Naive thymus-derived CD4-positive, alpha-beta T cell (primary cell): Measurements from ENCODE around the gene POLR3K. TPM values are rescaled to one million over a fixed set of nuclear protein-coding genes. Genes with fewer than 3 reads are reported as not detected.
A peak's percentile ranks its signal among the peaks of the same experiment; 100 is the strongest.
"Not testable (repeated sequence)": the region's sequence is repeated elsewhere in the genome, so short reads cannot be mapped to it uniquely, and the experiment has no call there.

Experiments
- ATAC-seq: fragments of 150-1000 bp; cut with Tn5 transposase; 2 replicates; pipeline ENCODE4 v1.10.0; 2021; ENCODE audit warnings: mild to moderate bottlenecking, moderate library complexity
- CTCF ChIA-PET: fragments of 350-600 bp; sonication (Branson Sonifier 250); formaldehyde crosslinking; loops from one replicate; lab custom pipeline; 2021; ENCODE audit warnings: antibody characterized with exemption; lab: Charles Lee
- POLR2A ChIA-PET: fragments of 350-600 bp; sonication (Branson Sonifier 250); formaldehyde crosslinking; loops from one replicate; lab custom pipeline; 2021; ENCODE audit warnings: antibody characterized with exemption, inconsistent platforms; lab: Charles Lee
- DNase-seq, 9 donors: peaks; one replicate each; pipeline versions ENCODE4 v3.0.0 to v3.0.0-alpha.2; 2020 to 2022; ENCODE audit warnings: mixed read lengths in 1 of 9
- H3K27ac ChIP-seq: one replicate; pipeline ENCODE4 v1.7.0; 2013; ENCODE audit warnings: mild to moderate bottlenecking, low read depth, low read length, moderate library complexity
- H3K27me3 ChIP-seq, 2 donors: one replicate each; pipeline ENCODE4 v1.7.0; 2013; ENCODE audit warnings: low read length in 2 of 2, mild to moderate bottlenecking in 2 of 2, moderate library complexity in 2 of 2; ENCODE audit not compliant: control insufficient read depth in 2 of 2, insufficient read depth in 2 of 2
- H3K36me3 ChIP-seq, 3 experiments: 1 replicate in 2 of 3; 2 replicates in 1 of 3; pipeline ENCODE4 v1.7.0; 2013; ENCODE audit warnings: low read length in 3 of 3, mild to moderate bottlenecking in 3 of 3, moderate library complexity in 1 of 3; ENCODE audit not compliant: insufficient read depth in 3 of 3, control insufficient read depth in 2 of 3
- H3K4me1 ChIP-seq, 2 donors: one replicate each; pipeline ENCODE4 v1.7.0; 2013; ENCODE audit warnings: low read length in 2 of 2, mild to moderate bottlenecking in 2 of 2, moderate library complexity in 1 of 2; ENCODE audit not compliant: control insufficient read depth in 2 of 2, insufficient read depth in 2 of 2
- H3K4me3 ChIP-seq: 2 replicates; pipeline ENCODE4 v1.7.0; 2013; ENCODE audit warnings: mild to moderate bottlenecking, low read length
- H3K9me3 ChIP-seq, 3 experiments: 1 replicate in 2 of 3; 2 replicates in 1 of 3; pipeline ENCODE4 v1.7.0; 2013; ENCODE audit warnings: low read length in 3 of 3; ENCODE audit not compliant: control insufficient read depth in 2 of 3
- H3K27ac Mint-ChIP-seq, 9 donors: one replicate each; pipeline ENCODE4 v1.8.0; 2020 to 2022; ENCODE audit warnings: mixed read lengths in 9 of 9, mild to moderate bottlenecking in 8 of 9, moderate library complexity in 5 of 9, inconsistent platforms in 2 of 9
- H3K27me3 Mint-ChIP-seq, 5 donors: one replicate each; pipeline ENCODE4 v1.8.0; 2021 to 2022; ENCODE audit warnings: mixed read lengths in 5 of 5, mild to moderate bottlenecking in 1 of 5
- H3K36me3 Mint-ChIP-seq, 5 donors: one replicate each; pipeline ENCODE4 v1.8.0; 2020 to 2022; ENCODE audit warnings: mixed read lengths in 5 of 5, mild to moderate bottlenecking in 3 of 5, inconsistent platforms in 1 of 5
- H3K4me1 Mint-ChIP-seq, 7 donors: one replicate each; pipeline ENCODE4 v1.8.0; 2020 to 2022; ENCODE audit warnings: mixed read lengths in 7 of 7, mild to moderate bottlenecking in 3 of 7, inconsistent platforms in 1 of 7
- H3K4me3 Mint-ChIP-seq, 10 donors: one replicate each; pipeline ENCODE4 v1.8.0; 2020 to 2022; ENCODE audit warnings: mild to moderate bottlenecking in 10 of 10, mixed read lengths in 10 of 10, moderate library complexity in 6 of 10, inconsistent platforms in 2 of 10
- H3K9me3 Mint-ChIP-seq, 11 donors: one replicate each; pipeline ENCODE4 v1.8.0; 2020 to 2022; ENCODE audit warnings: mixed read lengths in 11 of 11, mild to moderate bottlenecking in 4 of 11, inconsistent platforms in 1 of 11, moderate library complexity in 1 of 11
- intact Hi-C, 2 donors: fragments of 100-400 bp; cut with micrococcal nuclease; formaldehyde crosslinking; loops; one replicate each; pipeline ENCODE4 v1.15.1; 2023
- microRNA-seq: library from miRNA; unstranded; fragments of <30 nt; microRNA quantifications from one replicate; pipeline ENCODE4 v1.2.0, GENCODE V29; 2022; ENCODE audit warnings: borderline microRNAs expressed
- polyA plus RNA-seq, 2 donors: library from polyadenylated mRNA; unstranded; fragments of 300-500 nt; fragmentation: Illumina TruSeq; gene quantifications; one replicate each; pipeline ENCODE4 v1.2.3, GENCODE V29; 2021
- total RNA-seq, 6 experiments: library from RNA in 5 of 6; stranded (reverse) in 5 of 6; gene quantifications; 1 replicate in 5 of 6; 2 replicates in 1 of 6; pipeline ENCODE4 v1.2.3 and lab custom pipeline; 2021 to 2026

The POLR3K gene
- total and polyA plus RNA-seq, 7 experiments from 2014 or later = 8.5 to 45.4 (median 19.0) TPM

GRCh38 chr16:24151-24550 is 29.3 kb downstream of the POLR3K start:
- H3K27ac Mint-ChIP-seq, POLR2A ChIA-PET, H3K9me3 ChIP-seq, H3K27me3 Mint-ChIP-seq, H3K27ac ChIP-seq, H3K9me3 Mint-ChIP-seq, H3K4me3 ChIP-seq, ATAC-seq, intact Hi-C loops, H3K4me1 Mint-ChIP-seq, H3K4me3 Mint-ChIP-seq, DNase-seq, CTCF ChIA-PET, H3K36me3 ChIP-seq, H3K36me3 Mint-ChIP-seq, H3K27me3 ChIP-seq, H3K4me1 ChIP-seq: not testable (repeated sequence)

- H3K9me3 Mint-ChIP-seq, H3K27ac Mint-ChIP-seq, CTCF ChIA-PET, H3K36me3 Mint-ChIP-seq, H3K4me1 Mint-ChIP-seq, H3K27me3 Mint-ChIP-seq, H3K4me3 ChIP-seq, POLR2A ChIA-PET, H3K9me3 ChIP-seq, H3K27ac ChIP-seq, intact Hi-C loops, DNase-seq, H3K4me1 ChIP-seq, H3K4me3 Mint-ChIP-seq, H3K27me3 ChIP-seq, H3K36me3 ChIP-seq, ATAC-seq: not testable (repeated sequence)
Measured at GRCh38 chr16:20886-21285, 32.5 kb downstream of the POLR3K start.

DNA sequence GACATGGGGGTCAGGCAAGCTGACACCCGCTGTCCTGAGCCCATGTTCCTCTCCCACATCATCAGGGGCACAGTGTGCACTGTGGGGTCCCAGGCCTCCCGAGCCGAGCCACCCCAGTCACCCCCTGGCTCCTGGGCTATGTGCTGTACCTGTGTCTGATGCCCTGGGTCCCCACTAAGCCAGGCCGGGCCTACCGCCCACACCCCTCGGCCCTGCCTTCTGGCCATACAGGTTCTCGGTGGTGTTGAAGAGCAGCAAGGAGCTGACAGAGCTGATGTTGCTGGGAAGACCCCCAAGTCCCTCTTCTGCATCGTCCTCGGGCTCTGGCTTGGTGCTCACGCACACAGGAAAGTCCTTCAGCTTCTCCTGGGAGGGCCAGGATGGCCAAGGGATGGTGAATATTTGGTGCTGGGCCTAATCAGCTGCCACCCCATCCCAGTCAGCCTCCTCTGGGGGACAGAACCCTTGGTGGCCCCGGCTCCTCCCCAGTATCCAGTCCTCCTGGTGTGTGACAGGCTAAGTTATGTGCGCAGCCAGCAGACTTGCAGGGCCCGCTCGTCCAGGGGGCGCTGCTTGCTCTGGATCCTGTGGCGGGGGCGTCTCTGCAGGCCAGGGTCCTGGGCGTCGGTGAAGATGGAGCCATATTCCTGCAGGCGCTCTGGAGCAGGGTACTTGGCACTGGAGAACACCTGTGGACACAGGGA is 36.2 kb downstream of the POLR3K start:
- H3K27ac Mint-ChIP-seq, H3K27me3 ChIP-seq, H3K36me3 ChIP-seq, H3K9me3 ChIP-seq, CTCF ChIA-PET, DNase-seq, intact Hi-C loops, H3K4me1 Mint-ChIP-seq, POLR2A ChIA-PET, H3K36me3 Mint-ChIP-seq, H3K4me3 Mint-ChIP-seq, H3K9me3 Mint-ChIP-seq, H3K4me1 ChIP-seq, ATAC-seq, H3K27ac ChIP-seq, H3K4me3 ChIP-seq, H3K27me3 Mint-ChIP-seq: not testable (repeated sequence)

- H3K9me3 ChIP-seq, H3K4me1 Mint-ChIP-seq, H3K36me3 ChIP-seq, H3K36me3 Mint-ChIP-seq, H3K27ac ChIP-seq, H3K4me3 ChIP-seq, H3K27me3 Mint-ChIP-seq, H3K27me3 ChIP-seq, POLR2A ChIA-PET, intact Hi-C loops, CTCF ChIA-PET, H3K9me3 Mint-ChIP-seq, H3K4me1 ChIP-seq: not testable (repeated sequence)
- ATAC-seq (peak; percentile 81), DNase-seq (peak; percentile 59 to 95 (median 90))
- Mint-ChIP-seq H3K27ac (peak overlapping the region in 4 of 9 donors; percentile 9 to 71 (median 54)), H3K4me3 (peak overlapping the region in 3 of 10 donors; percentile 44 to 65 (median 57))
Measured at GRCh38 chr16:10772-11171, 42.6 kb downstream of the POLR3K start.

DNA sequence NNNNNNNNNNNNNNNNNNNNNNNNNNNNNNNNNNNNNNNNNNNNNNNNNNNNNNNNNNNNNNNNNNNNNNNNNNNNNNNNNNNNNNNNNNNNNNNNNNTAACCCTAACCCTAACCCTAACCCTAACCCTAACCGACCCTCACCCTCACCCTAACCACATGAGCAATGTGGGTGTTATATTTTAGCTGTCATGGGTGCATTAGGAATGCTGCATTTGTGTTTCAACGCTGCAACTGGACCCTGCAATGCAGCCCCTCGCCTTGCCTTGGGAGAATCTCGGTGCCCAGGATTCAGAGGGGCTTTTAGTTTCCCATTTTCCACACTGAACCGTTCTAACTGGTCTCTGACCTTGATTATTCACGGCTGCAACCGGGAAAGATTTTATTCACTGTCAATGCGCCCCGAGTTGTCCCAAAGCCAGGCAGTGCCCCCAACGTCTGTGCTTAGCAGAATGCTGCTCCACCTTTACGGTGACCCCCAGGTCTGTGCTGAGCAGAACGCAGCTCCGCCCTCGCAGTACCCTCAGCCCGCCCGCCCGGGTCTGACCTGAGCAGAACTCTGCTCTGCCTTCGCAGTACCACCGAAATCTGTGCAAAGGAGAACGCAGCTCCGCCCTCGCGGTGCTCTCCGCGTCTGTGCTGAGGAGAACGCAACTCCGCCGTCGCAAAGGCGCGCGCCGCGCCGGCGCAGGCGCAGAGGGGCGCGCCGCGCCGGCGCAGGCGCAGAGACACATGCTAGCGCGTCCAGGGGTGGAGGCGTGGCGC is 43.3 kb downstream of the POLR3K start:
- Histone ChIP-seq H3K27ac (no peak overlapping the region), H3K27me3 (no peaks in the 10 kb centered on the region), H3K4me1 (no peaks in the 10 kb centered on the region), H3K9me3 (no peaks in the 10 kb centered on the region), H3K4me3 (no peak overlapping the region), H3K36me3 (no peaks in the 10 kb centered on the region)
- ChIA-PET CTCF (no interaction called here), POLR2A (no interaction called here)
- no peaks in the 10 kb centered on the region for H3K4me1 Mint-ChIP-seq
- no peaks in the 10 kb centered on the region for H3K27me3 Mint-ChIP-seq
- intact Hi-C loops = no loop called here
- DNase-seq = no peak
- no peaks in the 10 kb centered on the region for H3K9me3 Mint-ChIP-seq
- no peaks in the 10 kb centered on the region for H3K36me3 Mint-ChIP-seq
- peak overlapping the region in 9 of 10 donors; percentile 30 to 79 (median 64) for H3K4me3 Mint-ChIP-seq
- peak overlapping the region in 3 of 9 donors; percentile 32 to 48 (median 45) for H3K27ac Mint-ChIP-seq
- peak; percentile 96 for ATAC-seq

Small RNA genes lying within 50 kb of the gene (microRNA-seq; reads per million reads assigned to microRNA genes)
- gene MIR6859-4 = not detected

Other genes starting within 250 kb of the POLR3K start
- gene SNRNP25, start 220 bp upstream of the POLR3K start, total RNA-seq = 10 to 100 TPM in 4 of 5 experiments, 1 to 10 TPM in 1; 9.8 to 57.4 (median 11.7) TPM
- 10 to 100 TPM; 20.5 to 21.5 TPM for gene SNRNP25, start 220 bp upstream of the POLR3K start, polyA plus RNA-seq
- gene RHBDF1, start 19.0 kb upstream of the POLR3K start, total RNA-seq = 1 to 10 TPM in 1 of 5 experiments, under 1 TPM in 1, not detected in 3; 0.66 to 1.6 TPM
- not detected for gene RHBDF1, start 19.0 kb upstream of the POLR3K start, polyA plus RNA-seq
- gene MPG, start 24.6 kb upstream of the POLR3K start, total RNA-seq = 10 to 100 TPM; 17.5 to 59.5 (median 25.4) TPM
- gene MPG, start 24.6 kb upstream of the POLR3K start, polyA plus RNA-seq = 10 to 100 TPM; 50.5 to 52.3 TPM
- gene NPRL3, start 85.1 kb upstream of the POLR3K start, total RNA-seq = 10 to 100 TPM; 33.7 to 53.1 (median 38.0) TPM
- gene NPRL3, start 85.1 kb upstream of the POLR3K start, polyA plus RNA-seq = 10 to 100 TPM in 1 of 2 donors, 1 to 10 TPM in 1; 9.9 to 19.6 TPM
- gene HBZ, start 99.0 kb upstream of the POLR3K start, total RNA-seq = not detected
- not detected for gene HBZ, start 99.0 kb upstream of the POLR3K start, polyA plus RNA-seq
- gene HBM, start 112.4 kb upstream of the POLR3K start, total RNA-seq = not detected
- not detected for gene HBM, start 112.4 kb upstream of the POLR3K start, polyA plus RNA-seq
- gene HBA2, start 119.3 kb upstream of the POLR3K start, total RNA-seq = 10 to 100 TPM in 1 of 5 experiments, 1 to 10 TPM in 1, under 1 TPM in 1, not detected in 2; 0.68 to 10.4 (median 1.1) TPM
- gene HBA2, start 119.3 kb upstream of the POLR3K start, polyA plus RNA-seq = under 1 TPM in 1 of 2 donors, not detected in 1; 0.63 TPM
- 10 to 100 TPM in 1 of 5 experiments, 1 to 10 TPM in 2, not detected in 2; 1.1 to 33.5 (median 2.2) TPM for gene HBA1, start 123.1 kb upstream of the POLR3K start, total RNA-seq
- gene HBA1, start 123.1 kb upstream of the POLR3K start, polyA plus RNA-seq = not detected
- not detected for gene HBQ1, start 126.9 kb upstream of the POLR3K start, total RNA-seq
- not detected for gene HBQ1, start 126.9 kb upstream of the POLR3K start, polyA plus RNA-seq
- 100 to 1,000 TPM in 4 of 5 experiments, 10 to 100 TPM in 1; 64.7 to 177 (median 154) TPM for gene LUC7L, start 175.8 kb upstream of the POLR3K start, total RNA-seq
- 10 to 100 TPM in 1 of 2 donors, 1 to 10 TPM in 1; 6.9 to 16.3 TPM for gene LUC7L, start 175.8 kb upstream of the POLR3K start, polyA plus RNA-seq
- gene FAM234A, start 181.2 kb upstream of the POLR3K start, total RNA-seq = 10 to 100 TPM; 30.4 to 43.9 (median 32.9) TPM
- gene FAM234A, start 181.2 kb upstream of the POLR3K start, polyA plus RNA-seq = 10 to 100 TPM; 31.3 to 42.2 TPM
- under 1 TPM in 2 of 5 experiments, not detected in 3; 0.17 to 0.22 TPM for gene RGS11, start 222.3 kb upstream of the POLR3K start, total RNA-seq
- gene RGS11, start 222.3 kb upstream of the POLR3K start, polyA plus RNA-seq = not detected
- gene ARHGDIG, start 227.0 kb upstream of the POLR3K start, total RNA-seq = 1 to 10 TPM in 3 of 5 experiments, not detected in 2; 1.2 to 2.1 (median 1.4) TPM
- gene ARHGDIG, start 227.0 kb upstream of the POLR3K start, polyA plus RNA-seq = not detected
- gene PDIA2, start 229.6 kb upstream of the POLR3K start, total RNA-seq = under 1 TPM in 1 of 5 experiments, not detected in 4; 0.42 TPM
- not detected for gene PDIA2, start 229.6 kb upstream of the POLR3K start, polyA plus RNA-seq